Measurements from ENCODE around the gene TANC1. TPM values are rescaled to one million over a fixed set of nuclear protein-coding genes. Genes with fewer than 3 reads are reported as not detected.
A peak's percentile ranks its signal among the peaks of the same experiment; 100 is the strongest.

The TANC1 gene
- total RNA-seq, 1 experiment from 2014 or later = 21.1 TPM

- intact Hi-C loops (cut with micrococcal nuclease; ENCODE audit: unreplicated experiment) = no loop called here
- ChIA-PET CTCF (interaction anchor here (1.1 kb wide), 1 partner anchor 47 kb away, joined by 4 read pairs; no protein-coding TSS in a partner anchor), POLR2A (no interaction called here)
- Mint-ChIP-seq H3K27ac (ENCODE audit: unreplicated experiment) (peak overlapping the region; percentile 46), H3K9me3 (ENCODE audit: unreplicated experiment) (no peaks in the 10 kb centered on the region), H3K36me3 (ENCODE audit: insufficient read depth, unreplicated experiment) (peaks cover 13% of the 10 kb centered on the region), H3K27me3 (ENCODE audit: insufficient read depth, unreplicated experiment) (no peaks in the 10 kb centered on the region), H3K4me1 (ENCODE audit: low read depth, unreplicated experiment) (peaks cover 7% of the 10 kb centered on the region), H3K4me3 (ENCODE audit: unreplicated experiment) (no peak overlapping the region)
- peaks cover 5% of the 10 kb centered on the region for H3K4me1 ChIP-seq
- no peaks in the 10 kb centered on the region for H3K9me3 ChIP-seq
- TF ChIP-seq CTCF (IDR thresholded peaks at IDR 0.05; ENCODE audit: insufficient read depth in 1 of 2, low read depth in 1 of 2, low read length in 1 of 2, severe bottlenecking in 1 of 2, unreplicated experiment in 1 of 2) = no peak
- no peaks in the 10 kb centered on the region for H3K27me3 ChIP-seq (replicated peaks; ENCODE audit: control insufficient read depth, insufficient read depth, low read length)
- no peaks in the 10 kb centered on the region for H3K36me3 ChIP-seq (ENCODE audit: control insufficient read depth, insufficient read depth, low read length)
- no TSS peak for BruUV-seq (replicated peaks)
- no peak for DNase-seq
- H3K4me3 ChIP-seq (ENCODE audit: low read depth, low read length) = no peak overlapping the region
Measured at GRCh38 chr2:159082119-159082518, 113.7 kb downstream of the TANC1 start.

GRCh38 chr2:159084384-159085370 is 116.2 kb downstream of the TANC1 start:
- Mint-ChIP-seq H3K27ac (ENCODE audit: unreplicated experiment) (no peak overlapping the region), H3K27me3 (ENCODE audit: insufficient read depth, unreplicated experiment) (no peaks in the 10 kb centered on the region), H3K4me1 (ENCODE audit: low read depth, unreplicated experiment) (peaks cover 7% of the 10 kb centered on the region), H3K36me3 (ENCODE audit: insufficient read depth, unreplicated experiment) (peaks cover 19% of the 10 kb centered on the region), H3K9me3 (ENCODE audit: unreplicated experiment) (no peaks in the 10 kb centered on the region), H3K4me3 (ENCODE audit: unreplicated experiment) (no peak overlapping the region)
- H3K27me3 ChIP-seq (replicated peaks; ENCODE audit: control insufficient read depth, insufficient read depth, low read length) = no peaks in the 10 kb centered on the region
- no peak overlapping the region for H3K4me3 ChIP-seq (ENCODE audit: low read depth, low read length)
- DNase-seq = no peak
- ChIA-PET POLR2A (no interaction called here), CTCF (no interaction called here)
- no peaks in the 10 kb centered on the region for H3K9me3 ChIP-seq
- no peak for TF ChIP-seq CTCF (IDR thresholded peaks at IDR 0.05; ENCODE audit: insufficient read depth in 1 of 2, low read depth in 1 of 2, low read length in 1 of 2, severe bottlenecking in 1 of 2, unreplicated experiment in 1 of 2)
- BruUV-seq (replicated peaks) = no TSS peak
- H3K36me3 ChIP-seq (ENCODE audit: control insufficient read depth, insufficient read depth, low read length) = 0 out of 2 replicates have a peak, but pooled peaks cover under 1% of the 10 kb centered on the region
- peaks cover 5% of the 10 kb centered on the region for H3K4me1 ChIP-seq
- intact Hi-C loops (cut with micrococcal nuclease; ENCODE audit: unreplicated experiment) = no loop called here

GRCh38 chr2:159086342-159086741 is 117.9 kb downstream of the TANC1 start:
- Mint-ChIP-seq H3K9me3 (ENCODE audit: unreplicated experiment) (no peaks in the 10 kb centered on the region), H3K36me3 (ENCODE audit: insufficient read depth, unreplicated experiment) (peaks cover 19% of the 10 kb centered on the region), H3K27ac (ENCODE audit: unreplicated experiment) (no peak overlapping the region), H3K4me3 (ENCODE audit: unreplicated experiment) (no peak overlapping the region), H3K4me1 (ENCODE audit: low read depth, unreplicated experiment) (peaks cover 7% of the 10 kb centered on the region), H3K27me3 (ENCODE audit: insufficient read depth, unreplicated experiment) (no peaks in the 10 kb centered on the region)
- intact Hi-C loops (cut with micrococcal nuclease; ENCODE audit: unreplicated experiment) = no loop called here
- Histone ChIP-seq H3K36me3 (ENCODE audit: control insufficient read depth, insufficient read depth, low read length) (0 out of 2 replicates have a peak, but pooled peaks cover 1% of the 10 kb centered on the region), H3K27me3 (replicated peaks; ENCODE audit: control insufficient read depth, insufficient read depth, low read length) (no peaks in the 10 kb centered on the region), H3K4me1 (peaks cover 5% of the 10 kb centered on the region), H3K4me3 (ENCODE audit: low read depth, low read length) (no peak overlapping the region), H3K9me3 (no peaks in the 10 kb centered on the region)
- ChIA-PET POLR2A (no interaction called here), CTCF (no interaction called here)
- no peak for TF ChIP-seq CTCF (IDR thresholded peaks at IDR 0.05; ENCODE audit: insufficient read depth in 1 of 2, low read depth in 1 of 2, low read length in 1 of 2, severe bottlenecking in 1 of 2, unreplicated experiment in 1 of 2)
- no TSS peak for BruUV-seq (replicated peaks)
- no peak for DNase-seq

Measured in Caco-2 (cell line).